ENCODE results near the gene PPP2R3B.

PPP2R3B gene

DNA sequence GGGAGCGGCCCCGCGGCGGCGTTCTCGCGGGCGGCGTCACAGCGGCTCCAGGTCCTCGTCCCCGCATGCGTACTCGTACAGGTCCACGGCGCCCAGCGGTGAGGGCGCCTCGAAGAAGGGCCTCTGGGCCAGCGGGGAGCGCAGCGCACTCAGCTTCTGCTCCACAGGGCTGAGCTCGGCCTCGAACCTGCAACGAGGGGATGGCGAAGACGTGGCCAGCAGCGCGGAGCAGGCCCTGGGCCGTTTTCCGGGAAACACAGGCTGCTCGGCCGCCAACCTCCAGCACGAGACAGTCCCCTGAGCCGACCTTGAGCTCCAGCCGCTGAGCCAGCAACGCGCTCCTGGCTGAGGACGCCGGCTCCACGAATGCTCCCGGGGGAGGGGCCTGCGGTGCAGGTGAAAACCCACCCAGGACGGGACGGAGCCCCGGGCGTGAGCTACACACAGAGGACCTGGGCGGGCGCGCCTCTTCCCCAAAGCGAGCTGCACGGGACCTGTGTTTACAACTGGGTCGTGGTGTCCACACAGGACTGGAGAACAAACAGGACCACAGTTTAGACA is 52.3 kb downstream of the PPP2R3B start (continued):
- TF ChIP-seq ZNF501 (tag by site-specific recombination; IDR thresholded peaks at IDR 0.05): no peak
- TF ChIP-seq ZBTB8A (tag by site-specific recombination; IDR thresholded peaks at IDR 0.05): no peak
- TF ChIP-seq ZNF677 (tag by site-specific recombination; IDR thresholded peaks at IDR 0.05): no peak
- no peak for TF ChIP-seq PRDM2 (tag by site-specific recombination; IDR thresholded peaks at IDR 0.05; ENCODE audit: borderline replicate concordance)
- no peak for TF ChIP-seq ZNF121 (tag by site-specific recombination; IDR thresholded peaks at IDR 0.05)
- no peak for TF ChIP-seq ZNF16 (tag by site-specific recombination; IDR thresholded peaks at IDR 0.05; ENCODE audit: low read depth)

DNA sequence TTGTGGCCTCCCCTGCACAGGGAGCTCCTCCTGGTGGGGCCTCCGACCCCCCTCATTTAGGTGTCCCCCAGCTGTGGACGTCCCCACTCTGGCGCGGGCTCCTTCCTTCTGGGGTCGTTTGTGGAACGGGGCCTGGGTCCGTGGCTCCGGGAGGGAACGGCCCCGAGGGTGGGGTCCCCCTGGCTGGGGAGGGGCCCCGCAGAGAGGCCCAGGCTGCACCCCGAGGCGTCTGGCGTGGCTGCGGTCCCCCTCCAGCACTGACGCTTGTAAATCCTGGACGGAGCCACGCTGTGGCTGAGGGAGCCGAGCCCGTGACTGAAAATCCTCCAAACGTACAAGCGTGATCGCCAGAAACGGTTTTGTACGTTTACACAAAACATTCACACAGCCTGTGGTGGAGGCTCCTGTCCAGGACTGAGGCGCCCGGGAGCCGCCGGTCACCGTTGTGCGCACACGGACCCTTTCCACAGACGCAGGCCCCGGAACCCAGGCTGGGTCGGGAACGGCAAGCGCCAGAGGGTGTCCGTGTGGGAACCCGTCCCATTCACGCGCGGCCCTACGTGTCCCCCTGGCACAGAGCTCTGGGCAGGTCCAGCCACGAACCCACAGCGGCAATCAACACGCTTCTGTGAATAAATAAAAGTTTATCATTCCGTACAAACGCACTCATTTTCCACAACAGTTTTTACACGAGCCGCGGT is 52.9 kb downstream of the PPP2R3B start:
- Histone ChIP-seq H3K4me1 (ENCODE audit: control insufficient read depth, insufficient read depth, low read length) (no peaks in the 10 kb centered on the region), H3K36me3 (ENCODE audit: control insufficient read depth in 2 of 2, insufficient read depth in 1 of 2, low read length in 2 of 2) (peaks cover 0 to 29% of the 10 kb centered on the region in 2 experiments; a peak in 1 of 3 replicates), H3K27ac (ENCODE audit: extremely low read depth, low read depth, low read length) (no peak overlapping the region), H3K4me3 (ENCODE audit: low read depth, low read length) (no peak overlapping the region), H3K9me3 (ENCODE audit: control insufficient read depth, insufficient read depth, low read depth, low read length) (no peaks in the 10 kb centered on the region)
- POLR2A ChIA-PET: no interaction called here
- CTCF ChIA-PET: no interaction called here
- TF ChIP-seq BCL11B (tag by site-specific recombination; IDR thresholded peaks at IDR 0.05; ENCODE audit: low read depth): no peak
- no peak for TF ChIP-seq ZNF155 (tag by site-specific recombination; IDR thresholded peaks at IDR 0.05)
- no peak for TF ChIP-seq ZNF529 (tag by site-specific recombination; IDR thresholded peaks at IDR 0.05; ENCODE audit: insufficient replicate concordance)
- no peak for TF ChIP-seq INSM2 (tag by site-specific recombination; IDR thresholded peaks at IDR 0.05)
- TF ChIP-seq ZFP41 (tag by site-specific recombination; IDR thresholded peaks at IDR 0.05; ENCODE audit: borderline replicate concordance): no peak
- no peak for TF ChIP-seq ZNF140 (tag by site-specific recombination; IDR thresholded peaks at IDR 0.05)
- no peak for TF ChIP-seq PRDM2 (tag by site-specific recombination; IDR thresholded peaks at IDR 0.05; ENCODE audit: borderline replicate concordance)
- no peak for TF ChIP-seq ZNF16 (tag by site-specific recombination; IDR thresholded peaks at IDR 0.05; ENCODE audit: low read depth)
- no peak for TF ChIP-seq ZNF629 (tag by site-specific recombination; IDR thresholded peaks at IDR 0.05)
- no peak for TF ChIP-seq ZNF214 (tag by site-specific recombination; IDR thresholded peaks at IDR 0.05; ENCODE audit: borderline replicate concordance)
- no peak for TF ChIP-seq ZNF701 (tag by site-specific recombination; IDR thresholded peaks at IDR 0.05)
- no peak for TF ChIP-seq ZNF37A (tag by site-specific recombination; IDR thresholded peaks at IDR 0.05)
- TF ChIP-seq, protein P1, sequence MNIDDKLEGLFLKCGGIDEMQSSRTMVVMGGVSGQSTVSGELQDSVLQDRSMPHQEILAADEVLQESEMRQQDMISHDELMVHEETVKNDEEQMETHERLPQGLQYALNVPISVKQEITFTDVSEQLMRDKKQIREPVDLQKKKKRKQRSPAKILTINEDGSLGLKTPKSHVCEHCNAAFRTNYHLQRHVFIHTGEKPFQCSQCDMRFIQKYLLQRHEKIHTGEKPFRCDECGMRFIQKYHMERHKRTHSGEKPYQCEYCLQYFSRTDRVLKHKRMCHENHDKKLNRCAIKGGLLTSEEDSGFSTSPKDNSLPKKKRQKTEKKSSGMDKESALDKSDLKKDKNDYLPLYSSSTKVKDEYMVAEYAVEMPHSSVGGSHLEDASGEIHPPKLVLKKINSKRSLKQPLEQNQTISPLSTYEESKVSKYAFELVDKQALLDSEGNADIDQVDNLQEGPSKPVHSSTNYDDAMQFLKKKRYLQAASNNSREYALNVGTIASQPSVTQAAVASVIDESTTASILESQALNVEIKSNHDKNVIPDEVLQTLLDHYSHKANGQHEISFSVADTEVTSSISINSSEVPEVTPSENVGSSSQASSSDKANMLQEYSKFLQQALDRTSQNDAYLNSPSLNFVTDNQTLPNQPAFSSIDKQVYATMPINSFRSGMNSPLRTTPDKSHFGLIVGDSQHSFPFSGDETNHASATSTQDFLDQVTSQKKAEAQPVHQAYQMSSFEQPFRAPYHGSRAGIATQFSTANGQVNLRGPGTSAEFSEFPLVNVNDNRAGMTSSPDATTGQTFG (tag by site-specific recombination; IDR thresholded peaks at IDR 0.05; ENCODE audit: borderline replicate concordance): no peak
- no peak for TF ChIP-seq WT1 (tag by site-specific recombination; IDR thresholded peaks at IDR 0.05)
- TF ChIP-seq ZNF776 (tag by site-specific recombination; IDR thresholded peaks at IDR 0.05; ENCODE audit: borderline replicate concordance): no peak
